ENCODE data around the gene POU6F2. TPM values are rescaled to one million over a fixed set of nuclear protein-coding genes. Genes with fewer than 3 reads are reported as not detected.

Gene POU6F2
- total RNA-seq, 1 donor from 2014 or later = 7.9 TPM

DNA sequence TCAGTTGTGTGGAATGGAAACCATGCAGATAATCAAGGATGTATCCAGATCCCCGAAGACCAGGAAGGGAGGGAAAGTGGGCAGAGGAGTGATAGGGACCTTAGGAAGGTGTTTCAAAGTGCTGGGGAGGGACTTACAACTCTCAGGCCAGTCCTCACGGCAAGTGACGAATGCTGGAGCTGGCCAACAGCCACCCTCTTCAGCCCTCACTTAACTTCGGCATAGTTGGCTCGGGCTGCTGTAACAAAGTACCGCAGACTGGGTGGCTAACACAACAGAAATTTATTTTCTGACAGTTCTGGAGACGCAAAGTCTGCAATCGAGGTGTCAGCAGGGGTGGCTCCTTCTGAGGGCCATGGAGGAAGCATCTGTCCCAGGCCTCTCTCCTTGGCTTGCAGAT, 322.6 kb downstream of the POU6F2 start:
- H3K4me3 Mint-ChIP-seq = no peak overlapping the region
- H3K4me1 Mint-ChIP-seq = no peaks in the 10 kb centered on the region
- no peaks in the 10 kb centered on the region for H3K36me3 Mint-ChIP-seq (ENCODE audit: low read depth)
- H3K27ac Mint-ChIP-seq (ENCODE audit: unreplicated experiment) = no peak overlapping the region
- no peaks in the 10 kb centered on the region for H3K27me3 Mint-ChIP-seq (ENCODE audit: low read depth)
- no peak for DNase-seq (ENCODE audit: low read depth, low spot score)
- TF ChIP-seq, protein P1, sequence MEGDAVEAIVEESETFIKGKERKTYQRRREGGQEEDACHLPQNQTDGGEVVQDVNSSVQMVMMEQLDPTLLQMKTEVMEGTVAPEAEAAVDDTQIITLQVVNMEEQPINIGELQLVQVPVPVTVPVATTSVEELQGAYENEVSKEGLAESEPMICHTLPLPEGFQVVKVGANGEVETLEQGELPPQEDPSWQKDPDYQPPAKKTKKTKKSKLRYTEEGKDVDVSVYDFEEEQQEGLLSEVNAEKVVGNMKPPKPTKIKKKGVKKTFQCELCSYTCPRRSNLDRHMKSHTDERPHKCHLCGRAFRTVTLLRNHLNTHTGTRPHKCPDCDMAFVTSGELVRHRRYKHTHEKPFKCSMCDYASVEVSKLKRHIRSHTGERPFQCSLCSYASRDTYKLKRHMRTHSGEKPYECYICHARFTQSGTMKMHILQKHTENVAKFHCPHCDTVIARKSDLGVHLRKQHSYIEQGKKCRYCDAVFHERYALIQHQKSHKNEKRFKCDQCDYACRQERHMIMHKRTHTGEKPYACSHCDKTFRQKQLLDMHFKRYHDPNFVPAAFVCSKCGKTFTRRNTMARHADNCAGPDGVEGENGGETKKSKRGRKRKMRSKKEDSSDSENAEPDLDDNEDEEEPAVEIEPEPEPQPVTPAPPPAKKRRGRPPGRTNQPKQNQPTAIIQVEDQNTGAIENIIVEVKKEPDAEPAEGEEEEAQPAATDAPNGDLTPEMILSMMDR (conservative IDR thresholded peaks at IDR 0.05) = no peak
- H3K9me3 Mint-ChIP-seq = no peaks in the 10 kb centered on the region

DNA sequence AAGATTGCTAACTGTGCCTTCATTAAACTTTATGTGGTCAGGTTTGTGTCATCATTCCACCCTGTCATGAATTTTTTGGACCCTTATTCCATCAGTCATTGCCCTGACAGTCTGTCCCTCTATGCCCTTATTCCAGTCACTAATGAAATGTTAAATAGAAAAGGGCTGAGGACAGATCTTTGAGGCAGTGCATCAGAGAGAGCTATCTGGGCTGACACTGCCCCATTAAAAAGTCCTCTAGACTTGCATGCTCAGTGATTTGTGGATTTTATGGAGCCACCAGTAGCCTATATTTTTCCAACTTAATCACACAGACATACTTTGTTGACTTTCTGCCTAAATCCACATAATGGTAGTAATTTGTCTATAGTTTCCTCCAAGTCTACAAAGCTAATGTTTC, 323.8 kb downstream of the POU6F2 start:
- H3K9me3 Mint-ChIP-seq = no peaks in the 10 kb centered on the region
- no peak overlapping the region for H3K4me3 Mint-ChIP-seq
- no peak overlapping the region for H3K27ac Mint-ChIP-seq (ENCODE audit: unreplicated experiment)
- no peak for DNase-seq (ENCODE audit: low read depth, low spot score)
- peaks cover 7% of the 10 kb centered on the region for H3K4me1 Mint-ChIP-seq
- H3K27me3 Mint-ChIP-seq (ENCODE audit: low read depth) = no peaks in the 10 kb centered on the region
- H3K36me3 Mint-ChIP-seq (ENCODE audit: low read depth) = no peaks in the 10 kb centered on the region
- TF ChIP-seq, protein P1 (conservative IDR thresholded peaks at IDR 0.05) = no peak

DNA sequence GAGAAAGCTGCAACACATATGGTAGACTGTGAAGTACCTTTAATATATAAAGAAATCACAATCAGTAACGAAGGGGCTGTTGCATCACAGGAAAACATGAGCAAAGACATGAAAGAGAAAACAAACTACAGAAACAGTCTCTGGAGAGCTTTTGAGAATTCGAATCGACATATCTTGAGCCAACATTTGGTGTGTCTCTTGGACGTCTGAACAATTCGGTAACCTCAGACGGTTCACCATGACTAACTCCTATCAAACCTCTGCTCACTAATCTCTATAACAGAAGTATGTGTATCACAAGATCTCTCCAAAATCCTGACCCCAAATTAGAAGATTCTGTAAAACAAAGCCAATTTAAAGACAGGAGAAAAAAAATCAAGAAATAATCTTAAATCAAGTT, 326.5 kb downstream of the POU6F2 start:
- Mint-ChIP-seq H3K9me3 (no peaks in the 10 kb centered on the region), H3K36me3 (ENCODE audit: low read depth) (peaks cover 2% of the 10 kb centered on the region), H3K27ac (ENCODE audit: unreplicated experiment) (no peak overlapping the region), H3K27me3 (ENCODE audit: low read depth) (no peaks in the 10 kb centered on the region), H3K4me1 (peaks cover 7% of the 10 kb centered on the region), H3K4me3 (no peak overlapping the region)
- DNase-seq (ENCODE audit: low read depth, low spot score) = no peak
- TF ChIP-seq, protein P1 (conservative IDR thresholded peaks at IDR 0.05) = no peak

DNA sequence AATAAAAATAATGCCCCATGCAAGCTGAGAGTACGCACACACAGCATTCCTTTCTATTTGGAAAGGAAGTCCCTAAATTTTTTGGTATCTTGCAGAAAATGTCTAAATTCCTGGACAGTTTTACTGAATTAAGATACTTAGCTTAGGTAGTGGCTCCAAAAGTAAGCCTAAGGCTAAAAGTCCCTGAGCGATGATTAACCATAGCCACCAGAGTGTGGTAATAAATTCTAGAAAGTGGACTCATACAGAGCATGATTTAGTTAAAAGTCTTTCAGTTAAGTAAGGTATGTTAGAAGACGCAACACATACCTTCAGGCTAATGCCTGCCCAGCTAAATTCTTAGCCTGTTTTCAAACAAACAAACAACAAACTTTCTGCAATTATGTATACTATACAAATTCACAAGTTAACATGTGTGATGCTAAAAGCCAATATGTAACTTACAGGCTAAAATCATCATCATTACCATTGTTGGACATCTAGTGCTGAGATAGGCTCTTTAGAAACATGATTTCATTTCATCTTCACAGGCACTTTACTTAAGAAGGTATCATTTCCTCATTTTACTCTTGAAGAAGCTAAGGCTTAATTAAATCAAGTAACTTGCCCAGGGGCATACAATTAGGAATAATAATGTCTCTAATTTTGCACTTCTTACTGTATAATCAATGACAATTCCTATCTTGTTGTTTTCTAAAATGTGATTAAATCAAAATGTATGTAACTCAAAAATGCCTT, 327.1 kb downstream of the POU6F2 start:
- DNase-seq (ENCODE audit: low read depth, low spot score) = no peak
- Mint-ChIP-seq H3K27me3 (ENCODE audit: low read depth) (no peaks in the 10 kb centered on the region), H3K4me1 (peaks cover 7% of the 10 kb centered on the region), H3K9me3 (no peaks in the 10 kb centered on the region), H3K4me3 (no peak overlapping the region), H3K27ac (ENCODE audit: unreplicated experiment) (no peak overlapping the region), H3K36me3 (ENCODE audit: low read depth) (peaks cover 2% of the 10 kb centered on the region)
- TF ChIP-seq, protein P1 (conservative IDR thresholded peaks at IDR 0.05) = no peak

DNA sequence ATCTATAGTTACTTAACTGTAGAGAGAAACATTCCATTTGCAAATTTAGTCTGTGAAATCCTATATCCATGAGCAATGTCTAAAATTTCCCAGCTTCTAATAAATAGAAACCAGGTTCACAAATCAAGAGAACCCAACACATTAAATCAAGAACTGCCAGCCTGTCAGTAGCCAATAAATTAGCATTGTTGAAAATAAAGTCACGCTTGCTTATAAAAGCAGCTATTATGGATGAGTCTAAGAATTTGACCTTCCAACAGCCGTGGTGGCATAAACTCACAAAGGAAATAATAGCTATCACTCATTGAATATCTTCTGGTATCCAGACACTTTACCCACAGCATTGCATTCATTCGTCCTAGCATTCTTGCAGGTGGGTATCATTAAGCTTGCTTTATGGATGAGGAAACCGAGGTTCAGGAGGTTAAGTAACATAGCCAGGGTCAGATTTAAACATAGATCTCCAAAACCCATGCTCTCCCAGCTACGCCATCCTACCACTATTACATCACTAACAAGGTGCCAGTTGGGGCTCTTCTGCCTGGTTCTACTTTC, 328.4 kb downstream of the POU6F2 start:
- Mint-ChIP-seq H3K4me1 (peaks cover 13% of the 10 kb centered on the region), H3K9me3 (no peaks in the 10 kb centered on the region), H3K27ac (ENCODE audit: unreplicated experiment) (no peak overlapping the region), H3K36me3 (ENCODE audit: low read depth) (peaks cover 2% of the 10 kb centered on the region), H3K27me3 (ENCODE audit: low read depth) (no peaks in the 10 kb centered on the region), H3K4me3 (no peak overlapping the region)
- DNase-seq (ENCODE audit: low read depth, low spot score) = no peak
- TF ChIP-seq, protein P1 (conservative IDR thresholded peaks at IDR 0.05) = no peak
